ENCODE data around the gene KRT37.
"Not testable (repeated sequence)": the region's sequence is repeated elsewhere in the genome, so short reads cannot be mapped to it uniquely, and the experiment has no call there.

The KRT37 gene

DNA sequence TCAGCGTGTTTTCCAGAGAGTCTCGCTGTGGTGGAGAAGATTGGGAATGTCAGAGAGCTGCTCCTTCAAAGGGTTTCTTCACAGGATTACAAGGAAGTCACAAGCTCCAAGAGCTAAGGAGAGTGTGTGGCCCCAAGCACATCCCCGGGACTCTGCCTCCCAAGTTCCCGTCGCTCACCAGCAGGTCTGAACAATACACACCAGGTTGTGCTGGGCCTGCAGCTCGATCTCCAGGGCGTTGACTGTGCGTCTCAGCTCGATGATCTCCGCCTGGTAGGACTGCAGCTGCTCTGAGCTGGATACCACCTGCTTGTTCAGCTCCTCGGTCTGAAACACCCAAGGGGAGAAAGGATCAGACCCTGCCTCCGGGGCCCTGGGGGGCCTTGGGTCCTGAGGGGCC, 29.3 kb downstream of the KRT37 start:
- not testable (repeated sequence) for H3K9me3 ChIP-seq (ENCODE audit: insufficient read depth, low read depth, low read length); H4K8ac ChIP-seq (ENCODE audit: low read depth, low read length); DNase-seq; H3K9ac ChIP-seq (ENCODE audit: low read length); H3K36me3 ChIP-seq (ENCODE audit: control insufficient read depth in 1 of 2, insufficient read depth in 2 of 2, low read length in 2 of 2); H2BK5ac ChIP-seq (ENCODE audit: low read depth, low read length, poor library complexity); H3K4ac ChIP-seq (ENCODE audit: low read depth, low read length); H3K27me3 ChIP-seq (ENCODE audit: insufficient read depth, low read length); H2AFZ ChIP-seq (ENCODE audit: insufficient read depth, low read length, poor library complexity); H3K4me2 ChIP-seq (ENCODE audit: low read length); H3K23ac ChIP-seq (ENCODE audit: low read length); H3K4me3 ChIP-seq (ENCODE audit: low read depth, low read length); H2AK5ac ChIP-seq (ENCODE audit: low read length); H3K27ac ChIP-seq (ENCODE audit: low read depth, low read length); H3K14ac ChIP-seq (ENCODE audit: low read length); H3K79me2 ChIP-seq (ENCODE audit: control insufficient read depth, insufficient read depth, low read length, poor library complexity); H2BK120ac ChIP-seq (ENCODE audit: insufficient read depth, low read length, poor library complexity); H2BK12ac ChIP-seq (ENCODE audit: low read length); H3K18ac ChIP-seq (ENCODE audit: low read length); H3K79me1 ChIP-seq (ENCODE audit: low read length); H4K12ac ChIP-seq (ENCODE audit: low read depth, low read length); H4K91ac ChIP-seq (ENCODE audit: low read depth, low read length)
- H3K4me1 ChIP-seq (ENCODE audit: control insufficient read depth in 1 of 2, insufficient read depth in 2 of 2, low read length in 2 of 2), result peaks cover 16% of the 10 kb centered on the region in 2 experiments
- no CpG with 5 or more reads among the region's 12 CpGs for WGBS (ENCODE audit: extremely low coverage, insufficient coverage, insufficient read length)

DNA sequence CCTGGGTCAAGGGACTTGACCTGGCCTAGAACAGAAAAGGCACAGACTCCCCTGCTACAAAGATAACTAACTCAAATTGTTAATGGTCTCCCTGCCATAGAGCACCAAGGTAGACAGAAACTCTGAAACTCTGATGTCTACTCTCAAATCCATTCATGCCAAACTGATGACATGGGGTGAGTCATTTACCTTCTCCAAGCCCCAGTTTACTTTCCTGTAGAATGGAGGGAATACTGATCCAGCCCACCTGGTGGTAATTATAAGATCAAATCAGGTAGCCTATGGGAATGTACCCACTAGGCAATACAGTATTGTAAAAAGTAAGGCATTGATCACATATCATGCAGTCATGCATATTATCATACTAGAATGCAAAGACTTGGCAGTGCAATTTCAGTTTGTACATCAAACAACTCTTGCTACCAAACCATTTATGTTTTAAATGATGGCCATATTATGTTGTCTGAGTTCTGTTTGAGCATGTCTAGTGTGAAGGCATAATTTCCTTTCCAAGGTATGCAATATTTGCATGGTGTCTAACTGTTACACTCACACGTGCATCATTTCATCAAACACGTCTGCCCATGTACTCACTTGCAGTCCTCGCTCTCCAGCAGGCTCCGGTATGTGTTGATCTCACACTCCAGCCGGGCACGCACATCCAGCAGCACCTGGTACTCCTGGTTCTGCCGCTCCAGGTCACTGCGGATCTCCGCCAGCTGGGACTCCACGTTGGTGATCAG, 30.0 kb downstream of the KRT37 start:
- H3K9ac ChIP-seq (ENCODE audit: low read length), result no peak overlapping the region
- H3K79me1 ChIP-seq (ENCODE audit: low read length), result peaks cover 2% of the 10 kb centered on the region
- H3K23ac ChIP-seq (ENCODE audit: low read length), result no peak overlapping the region
- H4K91ac ChIP-seq (ENCODE audit: low read depth, low read length), result no peak overlapping the region
- H2BK12ac ChIP-seq (ENCODE audit: low read length), result no peak overlapping the region
- no peak overlapping the region for H4K12ac ChIP-seq (ENCODE audit: low read depth, low read length)
- peak in 1 of 2 donors; percentile 51 for DNase-seq
- H3K14ac ChIP-seq (ENCODE audit: low read length), result no peak overlapping the region
- H2AK5ac ChIP-seq (ENCODE audit: low read length), result no peak overlapping the region
- H2BK5ac ChIP-seq (ENCODE audit: low read depth, low read length, poor library complexity), result no peak overlapping the region
- H3K9me3 ChIP-seq (ENCODE audit: insufficient read depth, low read depth, low read length), result no peaks in the 10 kb centered on the region
- H3K27ac ChIP-seq (ENCODE audit: low read depth, low read length), result no peak overlapping the region
- H3K4ac ChIP-seq (ENCODE audit: low read depth, low read length), result no peak overlapping the region
- H2BK120ac ChIP-seq (ENCODE audit: insufficient read depth, low read length, poor library complexity), result no peak overlapping the region
- no peak overlapping the region for H2AFZ ChIP-seq (ENCODE audit: insufficient read depth, low read length, poor library complexity)
- WGBS (ENCODE audit: extremely low coverage, insufficient coverage, insufficient read length), result no CpG with 5 or more reads among the region's 10 CpGs
- no peak overlapping the region for H3K4me3 ChIP-seq (ENCODE audit: low read depth, low read length)
- no peak overlapping the region for H4K8ac ChIP-seq (ENCODE audit: low read depth, low read length)
- peaks cover 16 to 17% of the 10 kb centered on the region in 2 experiments for H3K4me1 ChIP-seq (ENCODE audit: control insufficient read depth in 1 of 2, insufficient read depth in 2 of 2, low read length in 2 of 2)
- no peaks in the 10 kb centered on the region for H3K27me3 ChIP-seq (ENCODE audit: insufficient read depth, low read length)
- H3K36me3 ChIP-seq (ENCODE audit: control insufficient read depth in 1 of 2, insufficient read depth in 2 of 2, low read length in 2 of 2), result no peaks in the 10 kb centered on the region
- H3K79me2 ChIP-seq (ENCODE audit: control insufficient read depth, insufficient read depth, low read length, poor library complexity), result no peaks in the 10 kb centered on the region
- no peak overlapping the region for H3K4me2 ChIP-seq (ENCODE audit: low read length)
- H3K18ac ChIP-seq (ENCODE audit: low read length), result no peak overlapping the region

DNA sequence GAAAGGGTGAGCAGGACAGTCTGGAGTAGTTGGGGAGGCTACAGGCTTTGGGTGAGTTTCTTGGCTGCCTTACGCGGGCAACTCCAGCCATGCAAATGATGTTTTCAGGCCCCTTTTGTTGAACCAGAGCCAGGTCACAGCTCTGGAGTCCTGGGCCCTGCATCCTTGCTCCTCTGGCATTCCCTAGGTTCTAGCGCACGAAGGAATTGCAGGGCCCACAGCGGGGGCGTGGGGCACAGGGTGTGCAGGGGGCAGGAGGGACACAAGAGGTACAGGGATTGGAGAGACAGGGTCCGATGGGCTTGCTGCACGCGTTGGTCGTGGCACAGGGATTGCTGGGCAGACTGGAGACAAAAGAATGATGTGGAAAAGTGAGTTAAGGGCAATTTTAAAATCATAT, 30.6 kb downstream of the KRT37 start:
- H2AFZ ChIP-seq (ENCODE audit: insufficient read depth, low read length, poor library complexity), result no peak overlapping the region
- H2BK12ac ChIP-seq (ENCODE audit: low read length), result no peak overlapping the region
- no peaks in the 10 kb centered on the region for H3K9me3 ChIP-seq (ENCODE audit: insufficient read depth, low read depth, low read length)
- peaks cover 2% of the 10 kb centered on the region for H3K79me1 ChIP-seq (ENCODE audit: low read length)
- H3K23ac ChIP-seq (ENCODE audit: low read length), result no peak overlapping the region
- no peak overlapping the region for H3K9ac ChIP-seq (ENCODE audit: low read length)
- no peaks in the 10 kb centered on the region for H3K27me3 ChIP-seq (ENCODE audit: insufficient read depth, low read length)
- no peak overlapping the region for H4K8ac ChIP-seq (ENCODE audit: low read depth, low read length)
- H2BK5ac ChIP-seq (ENCODE audit: low read depth, low read length, poor library complexity), result no peak overlapping the region
- H3K4me3 ChIP-seq (ENCODE audit: low read depth, low read length), result no peak overlapping the region
- H3K79me2 ChIP-seq (ENCODE audit: control insufficient read depth, insufficient read depth, low read length, poor library complexity), result no peaks in the 10 kb centered on the region
- no peak overlapping the region for H3K14ac ChIP-seq (ENCODE audit: low read length)
- no peaks in the 10 kb centered on the region for H3K36me3 ChIP-seq (ENCODE audit: control insufficient read depth in 1 of 2, insufficient read depth in 2 of 2, low read length in 2 of 2)
- H2BK120ac ChIP-seq (ENCODE audit: insufficient read depth, low read length, poor library complexity), result no peak overlapping the region
- H4K91ac ChIP-seq (ENCODE audit: low read depth, low read length), result no peak overlapping the region
- WGBS (ENCODE audit: extremely low coverage, insufficient coverage, insufficient read length), result no CpG with 5 or more reads among the region's 10 CpGs
- peaks cover 16 to 17% of the 10 kb centered on the region in 2 experiments for H3K4me1 ChIP-seq (ENCODE audit: control insufficient read depth in 1 of 2, insufficient read depth in 2 of 2, low read length in 2 of 2)
- H4K12ac ChIP-seq (ENCODE audit: low read depth, low read length), result no peak overlapping the region
- no peak overlapping the region for H3K27ac ChIP-seq (ENCODE audit: low read depth, low read length)
- H3K4me2 ChIP-seq (ENCODE audit: low read length), result no peak overlapping the region
- H3K4ac ChIP-seq (ENCODE audit: low read depth, low read length), result no peak overlapping the region
- no peak overlapping the region for H2AK5ac ChIP-seq (ENCODE audit: low read length)
- no peak overlapping the region for H3K18ac ChIP-seq (ENCODE audit: low read length)
- DNase-seq, result no peak

- Histone ChIP-seq H3K36me3 (ENCODE audit: control insufficient read depth in 1 of 2, insufficient read depth in 2 of 2, low read length in 2 of 2) (no peaks in the 10 kb centered on the region), H4K91ac (ENCODE audit: low read depth, low read length) (no peak overlapping the region), H3K27ac (ENCODE audit: low read depth, low read length) (no peak overlapping the region), H2AFZ (ENCODE audit: insufficient read depth, low read length, poor library complexity) (no peak overlapping the region), H3K79me2 (ENCODE audit: control insufficient read depth, insufficient read depth, low read length, poor library complexity) (no peaks in the 10 kb centered on the region), H3K4ac (ENCODE audit: low read depth, low read length) (no peak overlapping the region), H2AK5ac (ENCODE audit: low read length) (no peak overlapping the region), H3K18ac (ENCODE audit: low read length) (no peak overlapping the region), H2BK5ac (ENCODE audit: low read depth, low read length, poor library complexity) (no peak overlapping the region), H4K12ac (ENCODE audit: low read depth, low read length) (no peak overlapping the region), H3K4me2 (ENCODE audit: low read length) (no peak overlapping the region), H3K23ac (ENCODE audit: low read length) (no peak overlapping the region), H3K9ac (ENCODE audit: low read length) (no peak overlapping the region), H4K8ac (ENCODE audit: low read depth, low read length) (no peak overlapping the region), H3K79me1 (ENCODE audit: low read length) (peaks cover 2% of the 10 kb centered on the region), H3K14ac (ENCODE audit: low read length) (no peak overlapping the region), H2BK12ac (ENCODE audit: low read length) (no peak overlapping the region), H3K4me1 (ENCODE audit: control insufficient read depth in 1 of 2, insufficient read depth in 2 of 2, low read length in 2 of 2) (peaks cover 16 to 17% of the 10 kb centered on the region in 2 experiments), H2BK120ac (ENCODE audit: insufficient read depth, low read length, poor library complexity) (no peak overlapping the region), H3K4me3 (ENCODE audit: low read depth, low read length) (no peak overlapping the region), H3K9me3 (ENCODE audit: insufficient read depth, low read depth, low read length) (no peaks in the 10 kb centered on the region), H3K27me3 (ENCODE audit: insufficient read depth, low read length) (no peaks in the 10 kb centered on the region)
- DNase-seq, result no peak
- WGBS (ENCODE audit: extremely low coverage, insufficient coverage, insufficient read length), result no CpG with 5 or more reads among the region's 5 CpGs
These were observed 31.1 kb downstream of the KRT37 start for GRCh38 chr17:41393294-41393693.

Data from trophoblast cell (in vitro differentiated cells and primary cell).